Urinary bladder (tissue), 4 donors: ENCODE data around the gene DLEC1. TPM values are rescaled to one million over a fixed set of nuclear protein-coding genes. Genes with fewer than 3 reads are reported as not detected.
"Not testable (repeated sequence)": the region's sequence is repeated elsewhere in the genome, so short reads cannot be mapped to it uniquely, and the experiment has no call there.

ENCODE experiments used
- DNase-seq: peaks from one replicate; pipeline ENCODE4 v3.0.0-alpha.2; 2015; ENCODE audit errors: extremely low spot score
- H3K27ac ChIP-seq: one replicate; pipeline ENCODE4 v1.5.1; 2013; ENCODE audit warnings: low read depth, mild to moderate bottlenecking, moderate library complexity
- H3K36me3 ChIP-seq: one replicate; pipeline ENCODE4 v1.6.1; 2013; ENCODE audit warnings: mild to moderate bottlenecking, moderate library complexity; ENCODE audit not compliant: insufficient read depth
- H3K4me1 ChIP-seq: one replicate; pipeline ENCODE4 v1.6.1; 2013; ENCODE audit warnings: mild to moderate bottlenecking, moderate library complexity; ENCODE audit not compliant: insufficient read depth
- H3K4me3 ChIP-seq: one replicate; pipeline ENCODE4 v1.5.1; 2013; ENCODE audit warnings: low read depth, low read length
- WGBS: extraction: QIAGEN DNeasy Blood & Tissue Kit; methylation state at CpG from one replicate; pipeline ENCODE4 v1.1.7; 2013; 5-methylcytosine and 5-hydroxymethylcytosine counted together
- polyA plus RNA-seq: library from polyadenylated mRNA; stranded (reverse); fragments of 200-250 nt; gene quantifications from one replicate; pipeline ENCODE4 v1.2.3, GENCODE V29; 2013
- total RNA-seq: library from RNA; depleted of rRNA; stranded (reverse); fragments of >200 nt; gene quantifications from one replicate; pipeline ENCODE4 v1.2.3, GENCODE V29; 2014
- donor health status: healthy with polysubstance abuse.
- donor health status: healthy.

DLEC1 gene
- total and polyA plus RNA-seq, 2 donors = 0.29 to 0.42 TPM

DNA sequence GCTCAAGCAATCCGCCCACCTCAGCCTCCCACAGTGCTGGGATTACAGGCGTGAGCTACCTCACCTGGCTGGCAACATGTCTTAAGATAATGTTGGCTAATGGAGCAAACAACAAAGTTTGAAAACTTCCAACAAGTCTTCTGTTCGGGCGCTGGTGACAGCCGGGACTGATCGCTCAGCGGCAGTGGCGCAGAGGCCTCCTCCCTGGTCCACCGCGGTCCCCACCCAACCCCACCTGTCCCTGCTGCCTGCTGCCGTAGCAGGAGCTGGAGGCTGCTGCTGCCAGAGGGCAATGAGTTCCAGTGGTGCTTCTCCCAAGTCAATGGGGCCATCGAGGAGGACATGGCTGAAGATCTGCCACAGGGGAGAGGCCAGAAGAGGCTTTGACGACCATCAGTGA lies 12.1 kb downstream of the DLEC1 start:
- no peak overlapping the region for H3K27ac ChIP-seq
- DNase-seq = no peak
- H3K36me3 ChIP-seq = no peaks in the 10 kb centered on the region
- WGBS = 93% methylated on average over 13 of the region's 13 CpGs
- H3K4me1 ChIP-seq = no peaks in the 10 kb centered on the region
- no peak overlapping the region for H3K4me3 ChIP-seq

DNA sequence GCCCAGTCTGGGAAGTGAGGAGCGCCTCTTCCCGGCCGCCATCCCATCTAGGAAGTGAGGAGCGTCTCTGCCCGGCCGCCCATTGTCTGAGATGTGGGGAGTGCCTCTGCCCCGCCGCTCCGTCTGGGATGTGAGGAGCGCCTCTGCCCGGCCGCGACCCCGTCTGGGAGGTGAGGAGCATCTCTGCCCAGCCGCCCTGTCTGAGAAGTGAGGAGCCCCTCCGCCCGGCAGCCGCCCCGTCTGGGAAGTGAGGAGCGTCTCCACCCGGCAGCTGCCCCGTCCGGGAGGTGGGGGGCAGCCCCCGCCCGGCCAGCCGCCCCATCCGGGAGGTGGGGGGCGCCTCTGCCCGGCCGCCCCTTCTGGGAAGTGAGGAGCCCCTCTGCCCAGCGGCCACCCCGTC lies 14.3 kb downstream of the DLEC1 start:
- H3K4me1 ChIP-seq, H3K27ac ChIP-seq, H3K36me3 ChIP-seq, H3K4me3 ChIP-seq, DNase-seq: not testable (repeated sequence)
- 94% methylated on average over 23 of the region's 32 CpGs for WGBS

DNA sequence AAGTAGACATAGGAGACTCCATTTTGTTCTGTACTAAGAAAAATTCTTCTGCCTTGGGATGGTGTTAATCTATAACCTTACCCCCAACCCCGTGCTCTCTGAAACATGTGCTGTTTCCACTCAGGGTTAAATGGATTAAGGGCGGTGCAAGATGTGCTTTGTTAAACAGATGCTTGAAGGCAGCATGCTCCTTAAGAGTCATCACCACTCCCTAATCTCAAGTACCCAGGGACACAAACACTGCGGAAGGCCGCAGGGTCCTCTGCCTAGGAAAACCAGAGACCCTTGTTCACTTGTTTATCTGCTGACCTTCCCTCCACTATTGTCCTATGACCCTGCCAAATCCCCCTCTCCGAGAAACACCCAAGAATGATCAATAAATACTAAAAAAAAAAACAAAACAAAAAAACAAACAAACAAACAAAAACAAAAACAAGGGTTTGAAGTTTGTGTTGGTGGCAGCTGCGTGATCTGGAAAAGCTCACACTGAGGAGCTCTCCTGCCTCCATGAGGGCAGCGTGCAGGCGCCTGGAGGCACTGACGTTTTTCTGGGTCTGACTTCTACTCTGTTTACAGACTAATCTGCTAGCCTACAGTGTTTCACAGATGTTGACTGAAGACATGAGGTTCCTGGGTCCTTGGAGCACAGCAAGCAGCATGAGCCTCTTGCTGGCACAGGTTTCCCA lies 14.9 kb downstream of the DLEC1 start:
- WGBS = 80% methylated on average over 7 of the region's 9 CpGs
- DNase-seq, H3K4me3 ChIP-seq, H3K4me1 ChIP-seq, H3K36me3 ChIP-seq, H3K27ac ChIP-seq: not testable (repeated sequence)

DNA sequence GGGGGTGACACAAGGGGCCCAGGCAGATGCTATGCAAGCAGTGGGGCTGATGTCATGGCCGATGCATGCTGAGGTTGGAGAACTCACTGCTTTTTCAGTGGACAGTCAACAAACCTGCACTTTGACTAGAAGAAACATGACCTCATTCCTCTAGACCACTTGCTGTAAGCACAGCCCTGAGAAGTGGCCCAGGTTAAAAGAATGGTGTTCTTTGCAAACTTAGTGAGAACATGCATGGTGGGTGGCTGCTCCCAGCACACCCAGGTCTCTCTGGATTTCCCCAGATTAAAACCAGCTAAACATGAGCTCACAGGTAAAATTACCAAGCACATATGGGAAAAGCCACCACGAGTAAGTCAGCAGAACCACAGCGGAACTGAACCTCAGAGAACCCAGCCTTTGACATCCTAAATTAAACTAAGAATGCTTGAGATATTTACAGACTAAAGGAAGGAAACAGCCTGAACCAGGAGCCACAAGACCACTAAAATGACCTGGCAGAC lies 15.5 kb downstream of the DLEC1 start:
- no peak for DNase-seq
- no peaks in the 10 kb centered on the region for H3K36me3 ChIP-seq
- no peak overlapping the region for H3K4me3 ChIP-seq
- 84% methylated on average over 3 of the region's 3 CpGs for WGBS
- no peak overlapping the region for H3K27ac ChIP-seq
- H3K4me1 ChIP-seq = no peaks in the 10 kb centered on the region

DNA sequence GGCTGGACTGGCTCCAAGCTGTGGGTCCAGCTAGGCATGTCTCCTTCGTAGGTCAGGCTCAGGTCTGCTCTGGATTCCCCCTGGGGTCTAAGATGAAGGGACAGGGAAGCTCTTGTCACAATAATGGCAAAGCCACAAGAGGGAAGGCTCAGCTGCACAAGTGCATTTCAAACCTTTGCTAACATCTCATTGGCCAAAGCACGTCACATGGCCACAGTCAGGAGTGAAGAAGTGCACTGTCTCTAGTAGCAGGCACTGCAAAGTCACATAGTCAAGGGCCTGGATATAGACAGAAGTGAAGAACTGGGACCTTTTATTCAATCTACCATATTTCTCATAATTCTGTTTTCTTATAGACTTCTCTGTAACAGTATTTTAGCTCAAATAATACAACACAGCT lies 20.1 kb downstream of the DLEC1 start:
- no peak for DNase-seq
- H3K4me3 ChIP-seq = no peak overlapping the region
- 84% methylated on average over 2 of the region's 2 CpGs for WGBS
- H3K27ac ChIP-seq = no peak overlapping the region
- H3K4me1 ChIP-seq = no peaks in the 10 kb centered on the region
- no peaks in the 10 kb centered on the region for H3K36me3 ChIP-seq

DNA sequence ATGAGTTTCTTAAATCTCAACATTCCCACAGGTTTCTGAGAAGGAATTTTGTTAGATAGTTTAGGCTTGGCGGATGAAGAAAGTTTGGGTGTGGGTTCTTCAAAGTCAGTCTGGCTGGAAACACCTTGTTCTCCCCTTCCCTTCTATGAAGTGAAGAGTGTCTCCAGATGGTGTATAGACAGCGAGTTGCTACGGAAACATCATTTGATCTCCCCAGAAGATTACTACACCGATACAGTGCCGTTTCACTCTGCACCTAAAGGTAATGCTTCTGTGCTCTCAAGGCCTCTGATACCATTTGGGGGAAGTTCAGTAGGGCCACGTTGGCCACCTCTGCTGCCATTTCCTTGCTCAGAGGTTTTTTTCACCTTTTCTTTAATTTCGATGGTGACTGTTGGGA lies 20.6 kb downstream of the DLEC1 start:
- Histone ChIP-seq H3K27ac (no peak overlapping the region), H3K36me3 (no peaks in the 10 kb centered on the region), H3K4me3 (no peak overlapping the region), H3K4me1 (no peaks in the 10 kb centered on the region)
- WGBS = 81% methylated on average over 7 of the region's 7 CpGs
- no peak for DNase-seq

DNA sequence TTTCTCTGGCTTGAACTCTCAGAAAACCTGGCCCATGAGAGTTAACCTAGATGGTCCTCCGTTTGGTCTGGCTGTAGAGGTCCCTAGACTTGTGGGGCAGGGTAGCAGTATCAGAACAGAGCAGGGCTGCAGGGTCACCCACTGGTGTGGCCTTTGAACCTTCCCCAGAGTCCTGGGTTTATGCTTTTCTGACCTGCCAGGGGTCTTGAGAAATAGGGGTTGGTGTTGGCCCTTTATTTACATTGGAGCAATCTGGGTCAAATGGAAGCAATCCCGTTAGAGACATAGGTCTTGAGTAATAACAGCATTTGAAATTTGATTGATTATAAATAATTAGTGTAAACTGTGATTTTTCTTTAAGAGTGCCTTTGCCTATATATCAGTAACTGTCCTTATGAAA lies 23.8 kb downstream of the DLEC1 start:
- no peak overlapping the region for H3K27ac ChIP-seq
- 77% methylated on average over 2 of the region's 2 CpGs for WGBS
- DNase-seq = no peak

DNA sequence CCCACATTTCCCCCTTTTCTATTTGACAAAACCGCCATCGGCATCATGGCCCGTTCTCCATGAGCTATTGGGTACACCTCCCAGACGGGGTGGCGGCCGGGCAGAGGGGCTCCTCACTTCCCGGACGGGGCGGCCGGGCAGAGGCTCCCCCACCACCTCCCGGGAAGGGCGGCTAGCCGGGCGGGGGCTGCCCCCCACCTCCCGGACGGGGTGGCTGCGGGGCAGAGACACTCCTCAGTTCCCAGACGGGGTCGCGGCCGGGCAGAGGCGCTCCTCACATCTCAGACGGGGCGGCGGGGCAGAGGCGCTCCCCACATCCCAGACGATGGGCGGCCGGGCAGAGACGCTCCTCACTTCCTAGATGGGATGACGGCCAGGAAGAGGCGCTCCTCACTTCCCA lies 25.4 kb downstream of the DLEC1 start:
- H3K27ac ChIP-seq, H3K36me3 ChIP-seq, H3K4me1 ChIP-seq, DNase-seq, H3K4me3 ChIP-seq: not testable (repeated sequence)
- WGBS = 92% methylated on average over 26 of the region's 32 CpGs

More for the DNA sequence above, 23.8 kb downstream of the DLEC1 start:
- Histone ChIP-seq H3K4me3 (no peak overlapping the region), H3K4me1 (no peaks in the 10 kb centered on the region), H3K36me3 (no peaks in the 10 kb centered on the region)

DNA sequence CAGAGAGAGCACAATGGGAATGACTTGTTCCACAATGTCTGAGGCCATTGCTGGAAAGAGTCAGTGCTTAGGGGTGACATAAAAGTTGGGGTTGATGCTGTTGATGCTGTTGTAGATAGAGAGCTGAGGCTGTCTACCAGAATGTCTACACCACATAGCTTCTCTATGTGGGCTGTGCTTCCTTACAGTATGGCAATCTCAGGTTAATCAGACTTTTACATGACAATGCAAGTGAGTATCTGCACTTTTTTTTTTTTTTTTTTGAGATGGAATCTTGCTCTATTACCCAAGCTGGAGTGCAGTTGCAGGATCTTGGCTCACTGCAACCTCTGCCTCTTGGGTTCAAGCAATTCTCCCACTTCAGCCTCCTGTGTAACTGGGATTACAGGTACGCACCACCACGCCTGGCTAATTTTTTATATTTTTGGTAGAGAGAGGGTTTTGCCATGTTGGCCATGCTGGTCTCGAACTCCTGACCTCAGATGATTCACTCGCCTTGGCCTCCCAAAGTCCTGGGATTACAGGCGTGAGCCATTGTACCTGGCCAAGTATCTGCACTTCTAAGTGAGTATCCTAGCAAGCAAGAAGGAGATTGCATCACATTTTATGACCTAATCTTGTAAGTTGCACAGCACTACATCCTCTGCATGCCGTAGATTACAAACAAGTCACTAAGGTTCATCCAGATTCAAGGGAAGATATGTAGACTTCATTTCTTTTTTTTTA lies 28.7 kb downstream of the DLEC1 start:
- H3K27ac ChIP-seq = no peak overlapping the region
- H3K4me3 ChIP-seq = no peak overlapping the region
- H3K4me1 ChIP-seq = no peaks in the 10 kb centered on the region
- no peak for DNase-seq
- H3K36me3 ChIP-seq = no peaks in the 10 kb centered on the region
- 84% methylated on average over 6 of the region's 6 CpGs for WGBS

DNA sequence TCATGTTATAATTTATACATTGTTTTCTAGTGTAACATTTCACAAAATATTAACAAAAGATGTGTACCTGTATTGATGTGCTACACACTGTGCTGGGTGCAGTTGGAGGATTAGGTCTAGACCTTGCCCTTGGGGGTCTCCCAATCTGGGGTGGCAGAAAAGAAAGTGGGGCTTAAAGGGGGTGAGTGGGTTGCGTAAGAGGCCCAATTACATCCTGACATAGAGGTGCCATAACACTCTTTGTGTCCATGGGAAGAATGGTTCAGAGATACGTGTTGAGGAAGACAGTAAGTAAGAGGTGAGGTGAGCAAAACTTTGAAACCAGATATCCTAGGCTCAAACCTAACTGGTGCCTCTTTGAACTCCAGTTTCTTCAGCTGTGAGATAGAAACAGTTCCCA lies 31.0 kb downstream of the DLEC1 start:
- no peak for DNase-seq
- Histone ChIP-seq H3K27ac (no peak overlapping the region), H3K4me3 (no peak overlapping the region), H3K36me3 (no peaks in the 10 kb centered on the region), H3K4me1 (no peaks in the 10 kb centered on the region)
- 85% methylated on average over 2 of the region's 2 CpGs for WGBS

DNA sequence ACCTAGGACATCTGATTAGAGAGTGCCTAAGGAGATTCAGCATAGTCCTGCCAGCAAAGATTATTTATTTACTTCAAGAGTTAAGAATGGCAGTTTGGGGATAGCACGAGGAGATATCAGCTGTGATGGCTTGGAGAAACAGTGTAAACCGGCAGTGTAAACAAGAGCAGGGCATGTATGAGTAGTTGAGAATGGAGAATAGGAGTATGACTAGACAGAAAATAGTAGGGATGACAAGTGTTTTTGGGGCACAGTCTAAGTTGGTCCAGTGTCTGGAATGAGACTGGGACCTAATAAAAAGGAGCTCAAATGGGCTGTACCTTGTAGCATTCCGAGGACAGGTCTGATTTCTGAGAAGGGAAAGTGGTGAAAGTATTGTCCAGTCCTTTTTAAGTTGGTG lies 38.1 kb downstream of the DLEC1 start:
- H3K27ac ChIP-seq, H3K36me3 ChIP-seq, H3K4me1 ChIP-seq, H3K4me3 ChIP-seq, DNase-seq: not testable (repeated sequence)
- 59% methylated on average over 1 of the region's 3 CpGs for WGBS

DNA sequence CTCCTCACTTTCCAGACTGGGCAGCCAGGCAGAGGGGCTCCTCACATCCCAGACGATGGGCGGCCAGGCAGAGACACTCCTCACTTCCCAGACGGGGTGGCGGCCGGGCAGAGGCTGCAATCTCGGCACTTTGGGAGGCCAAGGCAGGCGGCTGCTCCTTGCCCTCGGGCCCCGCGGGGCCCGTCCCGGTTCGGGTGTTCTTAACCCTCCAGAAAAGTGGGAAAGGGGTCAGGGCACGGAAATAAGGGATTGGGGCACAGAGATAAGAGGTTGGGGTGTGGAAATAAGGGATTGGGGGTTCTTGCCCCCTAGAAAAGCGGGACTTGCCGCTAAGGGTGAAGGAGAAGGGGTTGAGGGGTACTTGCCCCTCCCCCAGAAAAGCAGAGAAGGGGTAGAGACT lies 43.3 kb downstream of the DLEC1 start:
- WGBS = 95% methylated on average over 12 of the region's 16 CpGs
- not testable (repeated sequence) for H3K27ac ChIP-seq, H3K4me1 ChIP-seq, H3K4me3 ChIP-seq, DNase-seq, H3K36me3 ChIP-seq

DNA sequence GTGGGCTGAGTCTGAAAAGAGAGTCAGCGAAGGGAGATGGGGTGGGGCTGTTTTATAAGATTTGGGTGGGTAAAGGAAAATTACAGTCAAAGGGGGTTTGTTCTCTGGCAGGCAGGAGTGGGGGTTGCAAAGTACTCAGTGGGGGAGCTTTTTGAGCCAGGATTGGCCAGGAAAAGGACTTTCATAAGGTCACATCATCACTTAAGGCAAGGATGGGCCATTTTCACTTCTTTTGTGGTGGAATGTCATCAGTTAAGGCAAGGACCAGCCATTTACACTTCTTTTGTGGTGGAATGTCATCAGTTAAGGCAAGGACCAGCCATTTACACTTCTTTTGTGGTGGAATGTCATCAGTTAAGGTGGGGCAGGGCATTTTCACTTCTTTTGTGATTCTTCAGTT lies 44.2 kb downstream of the DLEC1 start:
- H3K36me3 ChIP-seq, H3K4me1 ChIP-seq, H3K27ac ChIP-seq, DNase-seq, H3K4me3 ChIP-seq: not testable (repeated sequence)
- 90% methylated on average over 1 of the region's 1 CpG for WGBS

DNA sequence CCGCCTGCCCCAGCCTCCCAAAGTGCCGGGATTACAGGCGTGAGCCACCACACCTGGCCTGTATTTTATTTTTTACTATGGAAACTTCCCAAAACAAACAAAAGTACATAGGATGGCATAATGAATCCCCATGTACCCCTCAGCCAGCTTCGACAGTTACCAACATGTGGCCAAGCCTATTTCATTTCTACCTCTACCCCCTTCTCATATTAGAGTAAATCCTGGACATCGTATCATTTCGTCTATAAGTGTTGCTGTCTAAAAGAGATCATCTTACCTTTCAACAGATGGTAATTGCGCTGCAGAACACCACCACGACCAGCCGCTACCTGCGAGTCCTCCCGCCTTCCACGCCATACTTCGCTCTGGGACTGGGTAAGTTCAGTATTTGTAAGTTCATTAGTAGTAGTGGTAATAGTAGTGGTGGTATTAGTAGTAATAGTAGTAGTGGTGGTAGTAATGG lies 44.9 kb downstream of the DLEC1 start:
- 97% methylated on average over 13 of the region's 13 CpGs for WGBS
- H3K36me3 ChIP-seq = no peaks in the 10 kb centered on the region
- DNase-seq = no peak
- H3K27ac ChIP-seq = no peak overlapping the region
- H3K4me1 ChIP-seq = no peaks in the 10 kb centered on the region
- no peak overlapping the region for H3K4me3 ChIP-seq
